Lower lobe of right lung (tissue), 2 donors: ENCODE data around the gene TUBB6. TPM values are rescaled to one million over a fixed set of nuclear protein-coding genes. Genes with fewer than 3 reads are reported as not detected.

ENCODE experiments used
- ATAC-seq, 2 donors: fragments of 200-7000 bp; cut with Tn5 transposase; one replicate each; pipeline ENCODE4 v1.9.1; 2020 to 2022; ENCODE audit warnings: mild to moderate bottlenecking in 2 of 2, moderate library complexity in 2 of 2
- DNase-seq: peaks from one replicate; pipeline ENCODE4 v3.0.0-alpha.2; 2020
- H3K27ac ChIP-seq: fragments of 200-600 bp; one replicate; pipeline ENCODE4 v1.8.0; 2022
- H3K27me3 ChIP-seq: fragments of 200-600 bp; one replicate; pipeline ENCODE4 v1.8.0; 2022; ENCODE audit warnings: low read depth
- H3K36me3 ChIP-seq: fragments of 200-600 bp; one replicate; pipeline ENCODE4 v1.8.0; 2022; ENCODE audit warnings: mild to moderate bottlenecking
- H3K4me1 ChIP-seq: fragments of 200-600 bp; one replicate; pipeline ENCODE4 v1.8.0; 2022
- H3K4me3 ChIP-seq: fragments of 200-600 bp; one replicate; pipeline ENCODE4 v1.8.0; 2022; ENCODE audit warnings: mild to moderate bottlenecking
- H3K9me3 ChIP-seq: fragments of 200-600 bp; one replicate; pipeline ENCODE4 v1.8.0; 2022
- intact Hi-C: fragments of 100-400 bp; cut with DNase I; formaldehyde crosslinking; loops from one replicate; pipeline ENCODE4 v1.11.0; 2022
- total RNA-seq: library from RNA; stranded (reverse); fragmentation: NEBNext Ultra II Directional; extraction: Animal tissue kit (Norgen Biotek cat#: 25700); gene quantifications from one replicate; pipeline ENCODE4 v1.2.1, GENCODE V29; 2021
- TF ChIP-seq, protein P1 (sequence below): fragments of 200-600 bp; IDR thresholded peaks from one replicate; pipeline ENCODE4 v1.8.0; 2022; ENCODE audit warnings: antibody characterized with exemption, mild to moderate bottlenecking
- donor health status: DM: no; HTN: yes; CAD: no; lungs with severe emphysema.

The TUBB6 gene
- total RNA-seq, 1 donor from 2014 or later = 92.9 TPM

DNA sequence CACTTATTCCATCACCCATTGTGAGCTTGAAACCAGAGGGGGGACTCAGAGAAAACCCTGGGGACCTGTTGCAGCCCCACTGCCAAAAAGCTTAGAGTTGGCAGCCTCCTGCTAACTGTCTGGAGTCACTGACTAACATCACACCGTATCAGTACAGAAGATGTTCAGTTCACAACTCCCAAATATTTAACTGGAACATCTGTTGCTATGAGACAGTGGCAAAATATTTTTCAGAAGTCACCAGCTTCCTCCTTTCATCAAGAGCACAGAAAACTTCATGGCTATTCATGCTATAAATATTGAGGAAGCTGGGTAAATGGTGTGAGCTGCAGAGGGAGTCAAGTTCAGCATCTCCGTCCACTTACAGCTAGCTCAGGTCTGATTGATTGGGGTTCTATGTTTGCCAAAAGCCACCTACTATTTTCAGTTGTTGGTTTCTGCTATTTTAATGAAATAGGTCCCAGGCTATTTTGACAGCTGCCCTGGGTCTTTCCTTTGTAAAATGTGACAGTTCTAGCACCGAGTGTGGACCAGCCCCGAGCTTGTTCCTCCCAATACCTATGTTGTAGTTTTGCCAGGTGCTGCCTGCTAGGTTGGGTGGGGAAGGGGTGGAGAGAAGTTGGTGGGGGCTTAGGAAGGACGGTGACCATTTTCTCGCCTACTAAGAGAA is 9.8 kb downstream of the TUBB6 start:
- Histone ChIP-seq H3K27me3 (no peaks in the 10 kb centered on the region), H3K36me3 (peaks cover 63% of the 10 kb centered on the region), H3K4me1 (peaks cover 43% of the 10 kb centered on the region), H3K9me3 (no peaks in the 10 kb centered on the region), H3K4me3 (no peak overlapping the region), H3K27ac (peak overlapping the region; percentile 66)
- TF ChIP-seq, protein P1, sequence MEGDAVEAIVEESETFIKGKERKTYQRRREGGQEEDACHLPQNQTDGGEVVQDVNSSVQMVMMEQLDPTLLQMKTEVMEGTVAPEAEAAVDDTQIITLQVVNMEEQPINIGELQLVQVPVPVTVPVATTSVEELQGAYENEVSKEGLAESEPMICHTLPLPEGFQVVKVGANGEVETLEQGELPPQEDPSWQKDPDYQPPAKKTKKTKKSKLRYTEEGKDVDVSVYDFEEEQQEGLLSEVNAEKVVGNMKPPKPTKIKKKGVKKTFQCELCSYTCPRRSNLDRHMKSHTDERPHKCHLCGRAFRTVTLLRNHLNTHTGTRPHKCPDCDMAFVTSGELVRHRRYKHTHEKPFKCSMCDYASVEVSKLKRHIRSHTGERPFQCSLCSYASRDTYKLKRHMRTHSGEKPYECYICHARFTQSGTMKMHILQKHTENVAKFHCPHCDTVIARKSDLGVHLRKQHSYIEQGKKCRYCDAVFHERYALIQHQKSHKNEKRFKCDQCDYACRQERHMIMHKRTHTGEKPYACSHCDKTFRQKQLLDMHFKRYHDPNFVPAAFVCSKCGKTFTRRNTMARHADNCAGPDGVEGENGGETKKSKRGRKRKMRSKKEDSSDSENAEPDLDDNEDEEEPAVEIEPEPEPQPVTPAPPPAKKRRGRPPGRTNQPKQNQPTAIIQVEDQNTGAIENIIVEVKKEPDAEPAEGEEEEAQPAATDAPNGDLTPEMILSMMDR = no peak
- no peak for DNase-seq
- intact Hi-C loops = no loop called here
- peak; percentile 65 to 83 for ATAC-seq

- ATAC-seq = peak; percentile 10 to 16
- peaks cover 43% of the 10 kb centered on the region for H3K4me1 ChIP-seq
- H3K9me3 ChIP-seq = no peaks in the 10 kb centered on the region
- intact Hi-C loops = no loop called here
- peak overlapping the region; percentile 66 for H3K27ac ChIP-seq
- TF ChIP-seq, protein P1 = no peak
- DNase-seq = no peak
- H3K27me3 ChIP-seq = no peaks in the 10 kb centered on the region
- no peak overlapping the region for H3K4me3 ChIP-seq
- H3K36me3 ChIP-seq = peaks cover 63% of the 10 kb centered on the region
Observed at GRCh38 chr18:12318334-12318697, 10.3 kb downstream of the TUBB6 start.

DNA sequence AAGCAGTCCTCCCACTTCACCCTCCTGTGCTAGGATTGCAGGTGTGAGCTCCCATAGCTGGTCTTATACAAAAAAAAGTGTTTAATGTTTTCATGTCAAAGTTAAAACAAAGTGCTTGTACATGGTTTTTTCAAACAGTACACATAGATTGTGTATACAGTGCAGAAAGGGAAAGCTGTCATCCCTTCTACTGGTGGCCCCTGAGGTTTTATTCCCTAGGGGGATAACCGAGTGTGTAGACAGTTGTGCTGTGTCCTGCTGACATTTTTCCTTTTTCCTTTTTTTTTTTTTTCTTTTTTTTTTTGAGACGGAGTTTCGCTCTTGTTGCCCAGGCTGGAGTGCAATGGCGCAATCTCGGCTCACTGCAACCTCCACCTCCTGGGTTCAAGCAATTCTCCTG is 10.8 kb downstream of the TUBB6 start:
- ATAC-seq = peak in 1 of 2 donors; percentile 3
- peaks cover 42% of the 10 kb centered on the region for H3K4me1 ChIP-seq
- H3K9me3 ChIP-seq = no peaks in the 10 kb centered on the region
- DNase-seq = no peak
- intact Hi-C loops = no loop called here
- no peak overlapping the region for H3K4me3 ChIP-seq
- no peak overlapping the region for H3K27ac ChIP-seq
- peaks cover 63% of the 10 kb centered on the region for H3K36me3 ChIP-seq
- H3K27me3 ChIP-seq = no peaks in the 10 kb centered on the region
- TF ChIP-seq, protein P1 = no peak

GRCh38 chr18:12321333-12321732 is 13.3 kb downstream of the TUBB6 start:
- Histone ChIP-seq H3K4me3 (no peak overlapping the region), H3K9me3 (no peaks in the 10 kb centered on the region), H3K27ac (no peak overlapping the region), H3K27me3 (no peaks in the 10 kb centered on the region), H3K4me1 (peaks cover 22% of the 10 kb centered on the region), H3K36me3 (peaks cover 69% of the 10 kb centered on the region)
- ATAC-seq (no peak), DNase-seq (no peak)
- TF ChIP-seq, protein P1 = no peak
- intact Hi-C loops = no loop called here

DNA sequence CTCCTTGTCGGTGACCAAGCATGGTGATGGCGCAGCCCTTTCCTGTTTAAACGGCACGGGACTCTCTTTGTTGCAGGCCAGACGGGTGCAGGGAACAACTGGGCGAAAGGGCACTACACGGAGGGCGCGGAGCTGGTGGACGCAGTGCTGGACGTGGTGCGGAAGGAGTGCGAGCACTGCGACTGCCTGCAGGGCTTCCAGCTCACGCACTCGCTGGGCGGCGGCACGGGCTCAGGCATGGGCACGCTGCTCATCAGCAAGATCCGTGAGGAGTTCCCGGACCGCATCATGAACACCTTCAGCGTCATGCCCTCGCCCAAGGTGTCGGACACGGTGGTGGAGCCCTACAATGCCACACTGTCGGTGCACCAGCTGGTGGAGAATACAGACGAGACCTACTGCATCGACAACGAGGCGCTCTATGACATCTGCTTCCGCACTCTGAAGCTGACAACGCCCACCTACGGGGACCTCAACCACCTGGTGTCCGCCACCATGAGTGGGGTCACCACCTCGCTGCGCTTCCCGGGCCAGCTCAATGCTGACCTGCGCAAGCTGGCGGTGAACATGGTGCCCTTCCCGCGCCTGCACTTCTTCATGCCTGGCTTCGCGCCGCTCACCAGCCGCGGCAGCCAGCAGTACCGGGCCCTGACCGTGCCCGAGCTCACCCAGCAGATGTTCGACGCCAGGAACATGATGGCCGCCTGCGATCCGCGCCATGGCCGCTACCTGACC is 17.1 kb downstream of the TUBB6 start:
- intact Hi-C loops = no loop called here
- Histone ChIP-seq H3K4me3 (no peak overlapping the region), H3K36me3 (peaks cover 89% of the 10 kb centered on the region), H3K27ac (no peak overlapping the region), H3K4me1 (peaks cover 7% of the 10 kb centered on the region), H3K9me3 (no peaks in the 10 kb centered on the region), H3K27me3 (no peaks in the 10 kb centered on the region)
- ATAC-seq (no peak), DNase-seq (no peak)
- TF ChIP-seq, protein P1 = no peak
